Prostate gland (tissue), 2 donors: ENCODE data around the gene ERG28. TPM values are rescaled to one million over a fixed set of nuclear protein-coding genes. Genes with fewer than 3 reads are reported as not detected.

ENCODE experiments used
- DNase-seq: peaks from one replicate; pipeline ENCODE4 v3.0.0-alpha.2; 2019; ENCODE audit warnings: low spot score
- H3K27ac ChIP-seq, 2 donors: fragments of 200-600 bp; sonication (generic); 2 replicates each; pipeline ENCODE4 v1.5.1; 2017 to 2019
- H3K27me3 ChIP-seq: fragments of 200-600 bp; sonication (generic); replicated peaks from 2 replicates; pipeline ENCODE4 v1.5.1; 2019; ENCODE audit not compliant: insufficient read depth
- H3K36me3 ChIP-seq, 2 donors: fragments of 200-600 bp; sonication (generic); 1 replicate in 1 of 2; 2 replicates in 1 of 2; pipeline versions ENCODE4 v1.5.1 to v1.8.1; 2017 to 2019
- H3K4me1 ChIP-seq: fragments of 200-600 bp; sonication (generic); replicated peaks from 2 replicates; pipeline ENCODE4 v1.5.1; 2019
- H3K4me3 ChIP-seq, 2 donors: fragments of 200-600 bp; sonication (generic); 2 replicates each; pipeline ENCODE4 v1.5.1; 2017 to 2019
- H3K9me3 ChIP-seq: fragments of 200-600 bp; sonication (generic); 2 replicates; pipeline ENCODE4 v1.5.1; 2017
- CTCF ChIP-seq, 4 experiments: fragments of 200-600 bp in 2 of 4; fragments of 450-650 bp in 2 of 4; sonication (generic) in 2 of 4; IDR thresholded peaks; 1 replicate in 3 of 4; 2 replicates in 1 of 4; pipeline ENCODE4 v1.5.1; 2016 to 2019; ENCODE audit warnings: antibody characterized with exemption in 4 of 4, mild to moderate bottlenecking in 2 of 4, moderate library complexity in 2 of 4
- POLR2A ChIP-seq: fragments of 450-650 bp; IDR thresholded peaks from one replicate; pipeline ENCODE4 v1.6.1; 2016; ENCODE audit warnings: antibody characterized with exemption, mild to moderate bottlenecking
- POLR2AphosphoS5 ChIP-seq: sonication (generic); formaldehyde crosslinking; IDR thresholded peaks from one replicate; pipeline ENCODE4 v1.6.1; 2017; ENCODE audit warnings: antibody characterized with exemption
- WGBS: methylation state at CpG from one replicate; pipeline ENCODE4 v1.1.5; 2018; 5-methylcytosine and 5-hydroxymethylcytosine counted together
- intact Hi-C: fragments of 100-400 bp; cut with DNase I; formaldehyde crosslinking; loops from one replicate; pipeline ENCODE4 v1.14.2; 2022
- total RNA-seq, 2 donors: library from RNA; depleted of rRNA; stranded (reverse); fragments of >200 nt; gene quantifications; one replicate each; pipeline ENCODE4 v1.1.0, GENCODE V29; 2016

Gene ERG28
- total RNA-seq, 2 donors from 2014 or later: 16.7 to 54.6 TPM

- TF ChIP-seq POLR2A (no peak), CTCF (IDR thresholded peaks at IDR 0.05) (no peak), POLR2AphosphoS5 (no peak)
- Histone ChIP-seq H3K27me3 (no peaks in the 10 kb centered on the region), H3K36me3 (no peaks in the 10 kb centered on the region), H3K4me3 (no peak overlapping the region), H3K27ac (no peak overlapping the region), H3K9me3 (no peaks in the 10 kb centered on the region), H3K4me1 (no peaks in the 10 kb centered on the region)
- WGBS: 92% methylated on average over 3 of the region's 3 CpGs
- intact Hi-C loops: no loop called here
- DNase-seq: no peak
Observed at GRCh38 chr14:75626396-75626795, 34.3 kb downstream of the ERG28 start.

- Histone ChIP-seq H3K27ac (no peak overlapping the region), H3K27me3 (no peaks in the 10 kb centered on the region), H3K36me3 (no peaks in the 10 kb centered on the region), H3K4me1 (no peaks in the 10 kb centered on the region), H3K4me3 (no peak overlapping the region), H3K9me3 (no peaks in the 10 kb centered on the region)
- intact Hi-C loops: no loop called here
- DNase-seq: no peak
- TF ChIP-seq POLR2A (no peak), CTCF (IDR thresholded peaks at IDR 0.05) (no peak), POLR2AphosphoS5 (no peak)
- 94% methylated on average over 3 of the region's 3 CpGs for WGBS
Observed at GRCh38 chr14:75625034-75625433, 35.6 kb downstream of the ERG28 start.

GRCh38 chr14:75619548-75619947, 41.1 kb downstream of the ERG28 start:
- no peaks in the 10 kb centered on the region for H3K9me3 ChIP-seq
- H3K4me3 ChIP-seq: no peak overlapping the region
- intact Hi-C loops: no loop called here
- WGBS: 76% methylated on average over 1 of the region's 1 CpG
- H3K4me1 ChIP-seq: no peaks in the 10 kb centered on the region
- TF ChIP-seq CTCF (IDR thresholded peaks at IDR 0.05) (no peak), POLR2AphosphoS5 (no peak), POLR2A (no peak)
- H3K27ac ChIP-seq: no peak overlapping the region
- DNase-seq: no peak
- H3K36me3 ChIP-seq: no peaks in the 10 kb centered on the region
- H3K27me3 ChIP-seq: no peaks in the 10 kb centered on the region

GRCh38 chr14:75615200-75615599, 45.5 kb downstream of the ERG28 start:
- H3K4me1 ChIP-seq: no peaks in the 10 kb centered on the region
- no peak overlapping the region for H3K27ac ChIP-seq
- WGBS: 87% methylated on average over 4 of the region's 4 CpGs
- H3K4me3 ChIP-seq: no peak overlapping the region
- no peaks in the 10 kb centered on the region for H3K36me3 ChIP-seq
- H3K9me3 ChIP-seq: no peaks in the 10 kb centered on the region
- TF ChIP-seq POLR2AphosphoS5 (no peak), CTCF (IDR thresholded peaks at IDR 0.05) (no peak), POLR2A (no peak)
- H3K27me3 ChIP-seq: no peaks in the 10 kb centered on the region
- intact Hi-C loops: no loop called here
- no peak for DNase-seq

GRCh38 chr14:75614179-75614578, 46.5 kb downstream of the ERG28 start:
- no peak for DNase-seq
- 63% methylated on average over 4 of the region's 4 CpGs for WGBS
- Histone ChIP-seq H3K4me3 (no peak overlapping the region), H3K36me3 (no peaks in the 10 kb centered on the region), H3K27me3 (no peaks in the 10 kb centered on the region), H3K27ac (no peak overlapping the region), H3K4me1 (no peaks in the 10 kb centered on the region), H3K9me3 (no peaks in the 10 kb centered on the region)
- intact Hi-C loops: no loop called here
- TF ChIP-seq CTCF (IDR thresholded peaks at IDR 0.05): no peak
- no peak for TF ChIP-seq POLR2AphosphoS5
- TF ChIP-seq POLR2A: no peak
